ENCODE measurements around the gene RNF26.

RNF26 gene

DNA sequence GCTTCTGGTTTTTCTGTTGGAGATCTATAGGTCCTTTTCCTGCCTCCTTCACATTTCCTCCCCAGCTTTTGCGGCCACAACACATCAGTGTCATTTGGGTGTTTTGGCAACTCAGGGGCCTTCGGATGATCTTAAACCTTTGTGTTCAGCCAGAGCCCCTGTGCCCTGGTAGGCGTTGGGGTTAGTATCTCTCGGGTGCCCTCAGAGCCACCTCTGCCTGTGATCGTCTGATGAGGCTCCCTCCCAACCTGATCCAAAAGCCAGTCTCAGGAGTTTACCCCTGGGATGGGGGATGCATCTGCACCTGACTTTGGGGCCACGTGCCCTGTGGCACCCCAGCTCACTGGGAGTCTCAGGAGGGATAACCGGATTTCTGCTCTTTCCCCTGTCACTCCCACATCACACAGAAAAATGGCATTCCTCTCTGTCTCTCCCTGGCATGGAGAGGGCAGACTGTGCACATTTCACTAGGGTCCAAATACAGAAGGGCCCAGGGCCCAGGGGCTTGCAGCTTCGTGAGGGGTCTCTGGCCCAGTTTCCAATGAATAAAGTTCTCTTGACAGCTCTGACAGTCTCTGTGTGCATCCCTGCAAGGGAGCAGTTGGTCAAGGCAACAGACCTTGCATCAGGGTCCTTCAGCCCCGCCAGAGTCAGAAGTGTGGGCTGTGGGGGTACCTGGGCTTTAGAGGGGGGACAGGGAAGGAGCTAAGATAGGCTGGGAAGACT is 2.6 kb downstream of the RNF26 start:
- no peak for DNase-seq (ENCODE audit: low read depth)

DNA sequence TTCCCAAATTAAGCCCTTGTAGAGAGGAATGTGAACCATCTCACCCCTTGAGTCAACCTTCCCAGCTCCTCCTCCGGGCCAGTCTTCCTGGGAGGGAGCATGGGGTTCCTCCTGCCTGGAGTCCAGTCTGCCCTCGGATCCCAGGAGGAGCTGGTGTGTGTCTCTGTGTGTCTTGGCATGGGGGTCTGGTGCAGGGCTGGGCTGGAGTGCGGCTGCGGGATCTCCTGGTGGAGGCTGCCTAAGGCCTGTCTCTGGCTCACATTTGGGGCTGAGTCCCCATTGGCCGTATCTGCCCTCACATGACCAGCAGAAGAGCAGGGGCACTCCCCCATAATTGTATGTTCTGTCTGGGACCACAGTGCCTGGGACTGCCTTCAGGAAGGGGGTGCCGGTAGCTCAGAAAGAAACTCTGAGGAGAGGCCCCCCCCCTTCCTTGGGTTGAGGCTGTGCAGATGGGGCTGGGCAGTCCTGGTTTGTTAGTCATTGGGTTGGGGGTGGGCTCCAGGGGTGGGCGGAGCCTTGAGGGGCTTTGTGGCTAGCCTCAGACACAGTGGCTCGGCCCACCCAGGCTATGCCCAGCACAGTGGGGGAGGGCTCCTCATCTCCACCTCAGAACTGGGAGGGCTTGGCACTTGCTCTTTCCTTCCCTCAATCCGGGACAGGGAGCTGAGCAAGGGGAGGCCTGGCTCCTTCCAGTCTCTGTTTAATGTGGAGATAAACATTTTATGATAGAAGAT is 3.4 kb downstream of the RNF26 start:
- no peak for DNase-seq (ENCODE audit: low read depth)

DNA sequence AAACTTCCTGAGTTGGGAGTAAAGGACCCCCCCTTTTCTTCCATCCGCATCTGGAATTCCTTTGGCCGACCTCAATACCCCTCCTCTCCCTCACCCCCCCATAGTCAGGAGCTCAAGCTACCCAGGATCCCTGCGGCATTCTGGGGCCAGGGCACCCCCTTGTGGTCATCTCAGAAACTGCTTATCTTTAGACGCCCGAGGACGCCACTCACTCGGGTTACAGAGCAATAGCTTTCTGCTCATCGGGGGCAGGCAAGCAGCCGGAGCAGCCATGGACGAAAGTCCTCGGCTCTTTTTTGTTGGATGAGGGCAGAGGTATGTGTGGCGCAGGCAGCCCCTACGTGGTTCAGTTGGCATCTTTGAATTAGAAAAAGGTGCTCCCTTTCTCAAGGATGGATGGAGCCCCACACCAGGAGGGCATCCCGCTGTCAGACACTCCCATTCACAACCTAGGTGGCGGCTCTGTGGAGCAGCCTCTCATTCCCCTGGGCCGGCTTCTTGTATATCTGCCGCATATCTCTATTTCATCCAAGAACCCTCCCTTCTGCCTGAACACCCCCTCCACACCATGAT is 4.1 kb downstream of the RNF26 start:
- no peak for DNase-seq (ENCODE audit: low read depth)

DNA sequence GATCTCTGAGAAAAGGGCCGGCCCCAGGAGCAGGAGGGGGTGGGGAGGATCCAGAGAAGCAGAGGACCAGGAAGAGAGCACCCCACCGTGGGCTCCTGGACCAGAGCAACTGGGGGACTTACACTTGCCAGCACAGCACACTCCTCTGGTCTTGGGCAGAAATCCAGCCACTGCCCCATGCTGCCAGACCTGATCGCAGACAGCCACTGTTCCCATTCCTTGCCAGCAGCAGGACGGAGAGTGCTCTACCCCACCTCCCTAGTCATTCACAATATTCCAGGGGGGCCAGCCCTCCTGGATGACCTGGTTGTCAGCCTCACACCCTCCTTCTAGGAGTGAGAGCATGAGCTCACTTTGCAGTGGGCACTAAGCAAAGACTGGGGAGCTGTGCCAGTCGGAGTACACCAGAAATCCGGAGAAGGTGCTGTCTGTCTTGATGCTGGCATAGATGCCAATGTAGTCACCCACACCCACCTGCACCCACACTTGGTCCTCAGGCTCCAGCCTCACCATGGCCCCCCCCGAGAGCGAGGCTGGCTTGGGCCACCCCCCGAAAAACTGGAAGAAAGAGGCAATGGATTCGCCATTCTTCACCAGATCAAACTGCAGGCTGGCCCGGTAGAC is 4.8 kb downstream of the RNF26 start:
- no peak for DNase-seq (ENCODE audit: low read depth)

DNA sequence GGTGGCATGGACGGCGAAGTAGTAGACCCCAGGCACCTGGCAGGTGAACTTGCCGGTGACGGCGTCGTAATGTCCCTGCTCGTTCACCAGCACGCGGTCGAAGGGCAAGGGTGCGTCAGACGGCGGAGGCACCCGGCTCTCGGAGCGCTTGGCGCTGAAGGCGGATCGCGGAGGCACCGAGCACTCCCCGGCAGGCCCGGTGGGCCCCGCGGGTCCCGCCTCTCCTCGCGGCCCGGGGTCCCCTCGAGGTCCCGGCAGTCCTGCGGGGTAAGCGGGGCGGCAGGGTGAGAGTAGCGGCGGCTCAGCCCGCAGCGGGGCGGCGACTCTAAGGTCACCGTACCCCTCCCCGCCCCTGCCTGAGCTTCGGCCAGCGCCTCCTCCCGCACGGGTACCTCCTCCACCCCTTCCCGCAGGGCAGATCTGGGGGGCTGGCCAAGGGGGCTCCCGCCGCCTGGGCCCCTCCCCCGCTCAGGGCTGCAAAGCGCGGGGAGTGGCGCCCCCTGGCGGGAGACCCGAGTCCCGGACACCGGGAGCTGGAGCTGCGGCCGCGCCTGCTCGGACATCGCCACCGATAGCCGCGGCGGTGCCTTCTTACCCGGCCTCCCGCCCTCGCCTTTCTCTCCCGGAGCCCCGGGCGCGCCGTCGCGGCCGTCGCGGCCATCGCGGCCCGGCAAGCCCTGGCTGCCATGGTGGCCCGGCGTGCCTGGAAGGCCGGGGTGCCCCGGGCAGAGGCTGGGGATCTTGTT is 5.4 kb downstream of the RNF26 start:
- no peak for DNase-seq (ENCODE audit: low read depth)

DNA sequence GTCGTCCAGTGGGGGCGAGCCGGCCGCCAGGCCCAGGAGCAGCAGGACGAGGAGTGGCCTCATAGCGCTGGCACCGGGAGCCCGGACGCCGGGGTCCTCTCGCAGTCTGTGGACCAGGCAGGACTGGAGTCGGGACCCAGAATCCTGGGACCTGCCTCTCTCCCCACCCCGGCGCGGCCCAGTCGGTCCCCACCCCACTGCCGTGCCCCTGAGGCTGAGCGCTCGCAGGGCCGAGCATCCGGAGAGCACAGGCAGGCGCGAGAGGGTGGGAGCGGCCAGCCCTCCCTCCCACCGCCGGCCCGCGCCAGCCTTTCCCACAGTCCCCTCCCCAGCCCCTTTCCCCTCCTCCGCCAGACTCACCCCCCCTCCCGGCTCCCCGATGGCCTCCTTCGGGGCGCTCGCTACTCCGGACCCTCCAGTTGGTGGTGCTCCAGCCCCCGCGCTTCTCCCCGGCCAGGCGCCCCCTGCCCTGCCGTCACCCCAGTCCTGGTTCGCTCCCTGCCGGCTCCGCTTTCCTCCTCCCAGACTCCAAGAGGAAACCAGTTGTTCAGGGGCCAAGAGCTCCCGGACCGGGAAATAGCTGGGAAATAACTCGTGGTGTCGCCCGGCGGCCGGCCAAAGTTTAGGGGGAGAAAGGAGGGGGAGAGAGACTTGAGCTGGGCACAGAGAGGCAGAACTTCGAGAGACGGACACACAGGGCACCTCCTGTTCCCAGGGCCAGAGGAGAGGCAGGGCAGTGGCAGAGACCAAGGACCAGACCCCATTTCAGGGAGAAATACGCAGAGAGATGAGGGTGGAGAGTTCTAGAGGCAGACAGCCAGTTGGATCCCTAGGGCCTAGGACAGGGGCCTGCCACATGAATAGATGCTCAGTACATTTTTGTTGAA is 6.3 kb downstream of the RNF26 start, which contains the start of gene C1QTNF5:
TSS of gene C1QTNF5 (minus strand) at position 549 of the 887 bp plus-strand sequence. CDS start at position 63, 486 bp downstream.
- DNase-seq (ENCODE audit: low read depth): no peak

DNA sequence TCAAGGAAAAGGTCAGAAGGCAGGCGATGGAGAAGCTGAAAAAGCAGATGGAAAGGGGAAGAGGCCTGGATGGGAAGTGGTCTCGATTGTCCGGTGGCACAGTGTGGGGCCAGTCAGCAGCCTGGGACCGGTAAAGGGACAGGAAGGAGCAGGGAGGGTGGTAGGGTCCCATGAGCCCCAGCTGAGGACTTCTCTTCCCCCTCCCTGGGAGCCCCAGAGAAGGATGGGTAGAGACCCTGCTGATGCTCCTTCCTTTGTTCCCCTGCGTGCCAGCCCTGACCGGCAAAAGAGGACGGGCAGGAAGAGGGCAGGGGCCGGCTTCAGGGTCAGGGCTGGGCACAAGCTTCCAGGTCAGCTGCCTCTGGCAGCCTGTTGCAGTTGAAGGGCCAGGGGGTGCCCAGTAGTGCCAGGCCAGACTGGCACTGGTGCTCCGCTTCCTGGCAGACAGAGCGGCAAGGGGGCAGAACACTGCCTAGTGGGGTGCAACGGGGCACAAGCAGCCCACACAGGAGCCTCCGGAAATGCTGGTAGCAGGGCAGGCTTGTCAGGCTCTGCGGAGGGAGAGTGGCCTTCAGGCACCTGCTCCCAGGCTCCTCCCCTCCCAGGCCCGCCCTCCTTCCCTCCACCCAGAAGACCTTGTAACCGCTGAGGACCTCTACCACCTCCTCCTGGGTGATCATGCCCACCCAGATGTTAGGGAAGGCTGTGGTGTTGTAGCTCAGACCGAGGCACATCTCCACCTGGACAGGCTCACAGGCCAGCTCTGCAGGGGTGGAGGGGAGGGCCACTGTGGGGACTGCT is 7.1 kb downstream of the RNF26 start:
- no peak for DNase-seq (ENCODE audit: low read depth)

DNA sequence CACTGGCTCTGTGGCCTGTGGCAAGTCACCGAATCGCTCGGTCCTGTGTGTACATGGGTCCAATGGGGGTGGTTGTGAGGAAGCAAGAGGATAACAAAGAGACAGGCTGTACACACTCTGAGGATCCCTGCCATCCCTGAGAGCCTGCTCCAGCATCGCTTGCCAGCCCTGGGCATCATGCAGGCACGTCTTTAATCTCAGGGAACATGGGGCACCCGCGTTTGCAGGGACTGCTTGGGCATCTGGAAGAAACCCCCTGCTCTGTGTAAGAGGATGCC is 7.6 kb downstream of the RNF26 start:
- no peak for DNase-seq (ENCODE audit: low read depth)

DNA sequence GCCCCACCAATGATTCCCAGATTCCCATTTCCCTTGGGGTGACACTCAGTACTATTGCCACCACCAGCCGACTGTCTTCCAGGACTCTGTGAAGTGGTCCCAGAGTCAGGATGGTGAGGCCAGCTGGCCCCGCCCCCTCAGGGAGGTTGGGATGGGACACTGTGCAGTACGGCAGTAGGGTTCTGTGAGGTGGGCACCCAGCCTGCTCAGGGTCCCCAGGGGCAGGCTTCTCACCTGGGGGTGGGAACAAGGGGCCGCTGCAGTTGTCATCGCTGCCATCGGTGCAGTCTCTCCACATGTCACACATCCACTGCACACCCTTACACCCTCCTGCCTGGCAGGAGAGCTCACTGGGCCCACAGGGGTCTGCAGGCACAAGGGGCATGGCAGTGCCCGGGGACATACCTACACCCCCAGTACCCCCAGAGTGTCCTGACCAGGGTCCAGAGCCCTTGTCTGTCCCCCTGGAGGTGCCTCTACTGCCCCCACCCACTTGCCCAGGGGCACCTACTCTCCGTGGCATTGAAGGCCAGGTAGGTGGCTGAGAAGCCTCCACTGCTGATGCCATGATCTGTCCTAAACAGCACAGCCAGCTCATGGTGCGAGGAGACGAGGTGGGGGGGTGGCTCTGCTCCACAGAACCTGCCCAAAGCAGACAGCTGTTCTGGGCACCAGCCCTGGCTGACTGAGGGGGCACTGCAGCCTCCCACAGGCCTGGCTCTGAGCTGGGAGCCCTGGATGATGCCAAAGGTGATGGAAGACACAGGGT is 8.2 kb downstream of the RNF26 start:
- no peak for DNase-seq (ENCODE audit: low read depth)

DNA sequence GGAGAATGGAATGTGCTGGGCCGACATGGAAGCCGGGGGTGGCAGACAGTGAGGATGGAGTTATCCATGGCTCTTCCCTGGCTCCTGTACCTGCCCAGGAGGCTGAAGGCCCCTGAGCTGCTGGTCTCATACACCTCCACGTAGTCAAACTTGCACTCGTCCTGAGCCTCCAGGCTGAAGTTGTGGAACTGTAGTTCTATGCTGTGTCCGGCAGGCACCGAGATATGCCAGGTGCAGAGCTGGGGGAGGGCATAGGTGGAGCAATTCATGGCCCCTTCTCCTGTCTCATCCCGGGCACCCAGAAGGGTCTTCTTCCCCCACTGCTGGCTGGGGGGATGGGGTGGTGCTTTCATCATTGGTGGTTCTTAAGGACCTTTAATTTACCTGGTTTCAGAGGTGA is 9.4 kb downstream of the RNF26 start:
- no peak for DNase-seq (ENCODE audit: low read depth)

DNA sequence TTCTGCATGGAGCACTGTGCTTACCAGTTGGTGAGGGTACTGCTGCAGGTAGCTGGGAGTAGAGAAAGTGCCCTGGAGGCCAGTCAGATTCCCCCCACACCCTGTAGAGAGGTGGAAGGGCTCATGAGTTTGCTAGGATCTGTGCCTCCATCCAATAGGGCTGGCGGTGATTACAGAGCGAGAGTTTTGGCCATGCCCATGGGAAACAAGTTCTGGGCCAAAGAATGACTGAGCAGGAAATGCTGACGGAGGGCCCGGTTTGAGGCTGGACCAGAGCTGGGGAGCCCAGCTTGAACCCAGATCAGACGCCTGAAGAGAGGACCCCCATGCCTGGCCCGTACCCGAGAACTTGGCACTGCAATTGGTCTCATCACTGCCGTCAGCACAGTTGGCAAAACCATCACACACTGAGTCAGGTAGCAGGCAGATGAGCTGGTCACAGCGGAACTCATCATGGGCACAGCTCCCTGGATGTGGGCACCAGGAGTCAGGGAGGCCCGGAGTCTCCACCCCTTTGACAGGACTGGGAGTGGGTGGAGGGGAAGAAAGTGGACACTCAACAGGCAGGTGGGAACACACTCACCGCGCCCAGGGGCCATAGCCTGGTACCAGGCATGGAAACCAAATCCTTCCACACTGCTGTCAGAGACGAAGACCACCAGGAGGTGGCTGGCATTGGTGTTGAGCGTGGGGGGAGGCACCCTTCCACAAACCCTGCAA is 10.1 kb downstream of the RNF26 start:
- no peak for DNase-seq (ENCODE audit: low read depth)

DNA sequence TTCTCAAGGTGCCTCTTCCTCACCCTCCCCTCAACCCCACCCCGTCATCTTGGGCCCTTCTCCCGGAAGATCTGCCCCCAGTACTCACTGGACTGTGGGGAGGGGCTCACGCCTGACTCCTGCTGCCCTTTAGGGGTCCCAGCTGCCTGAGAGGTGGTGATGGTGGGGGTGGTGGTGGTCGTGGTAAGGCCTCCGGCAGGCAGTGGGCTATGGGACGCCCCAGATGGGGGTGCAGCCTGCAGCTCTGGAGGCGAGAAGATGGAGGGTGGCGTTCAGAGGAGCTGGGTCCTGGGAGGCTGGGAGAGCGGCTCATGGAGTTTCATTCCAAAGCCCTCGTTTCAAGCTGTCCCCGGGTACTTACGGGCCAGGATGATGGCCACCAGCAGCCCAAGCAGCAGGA is 11.4 kb downstream of the RNF26 start:
- DNase-seq (ENCODE audit: low read depth): no peak

DNA sequence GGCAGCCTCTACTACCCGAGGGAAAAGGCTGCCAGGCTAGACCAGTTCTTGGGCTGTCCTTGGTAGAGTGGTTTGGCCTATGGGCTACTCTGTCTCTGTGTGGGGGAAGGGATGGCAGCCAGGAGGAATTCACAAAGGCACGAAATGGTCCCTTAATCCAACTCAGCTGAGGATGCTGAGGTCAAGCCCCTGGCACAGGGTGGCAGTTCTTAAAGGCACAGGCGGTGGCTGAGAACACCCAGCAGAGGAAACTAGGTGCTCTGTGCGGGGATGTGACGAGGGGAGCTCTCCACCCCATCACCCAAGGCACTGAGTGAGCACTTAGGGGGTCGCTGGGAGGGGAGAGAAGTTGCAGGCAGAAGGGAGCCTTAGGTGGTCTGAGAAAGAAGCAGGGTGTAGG is 12.3 kb downstream of the RNF26 start, which contains the start of gene MFRP:
TSS of gene MFRP (minus strand) at position 101 of the 400 bp plus-strand sequence. CDS start 192 bp downstream, outside the sequence.
- no peak for DNase-seq (ENCODE audit: low read depth)

DNA sequence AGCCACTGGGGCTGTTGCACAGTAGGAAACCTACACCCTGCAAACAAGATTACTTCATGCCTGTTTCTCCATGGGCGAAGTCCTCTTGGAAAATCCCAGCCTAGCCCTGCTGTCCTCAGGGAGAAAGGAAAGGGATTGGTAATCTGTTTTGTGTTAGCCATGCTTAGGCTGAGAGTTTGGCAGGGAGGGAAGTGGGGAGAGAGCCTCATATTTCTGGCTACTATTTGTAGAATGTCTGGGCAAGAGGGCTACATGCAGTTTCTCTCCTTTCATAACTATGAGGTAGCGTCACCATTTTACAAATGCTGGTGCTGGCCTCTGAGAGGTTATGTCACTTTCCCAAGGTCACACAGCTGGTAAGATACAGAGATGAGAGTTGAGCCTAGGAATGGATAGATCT is 12.9 kb downstream of the RNF26 start:
- DNase-seq (ENCODE audit: low read depth): no peak

DNA sequence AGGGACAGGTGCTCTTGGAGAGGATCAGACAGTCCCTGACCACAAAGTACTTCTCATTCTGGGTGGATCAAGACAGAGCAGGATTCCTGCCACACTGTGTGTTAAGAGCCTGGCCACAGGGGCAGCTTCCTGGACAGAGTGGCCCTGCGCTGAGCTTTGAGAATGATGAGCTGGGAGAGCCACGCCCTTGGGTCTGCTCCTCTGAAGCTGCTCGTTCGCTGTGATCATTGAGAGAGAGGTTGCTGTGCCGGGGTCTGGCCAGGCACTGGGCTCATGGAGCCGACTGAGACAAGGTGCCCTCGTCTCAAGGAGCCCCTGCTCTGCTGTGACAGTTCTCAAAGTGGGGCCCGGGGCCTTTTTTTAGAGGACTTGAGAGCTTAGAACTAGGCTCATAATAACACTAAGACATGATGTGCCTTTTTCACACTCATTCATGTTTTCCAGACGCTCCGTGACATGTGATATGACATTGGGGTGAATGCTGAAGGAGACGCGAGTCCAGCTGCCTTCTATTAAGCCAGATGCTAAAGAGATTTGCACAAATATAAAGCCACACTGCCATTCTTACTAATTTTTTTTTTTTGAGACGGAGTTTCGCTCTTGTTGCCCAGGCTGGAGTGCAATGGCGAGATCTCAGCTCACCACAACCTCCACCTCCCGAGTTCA is 13.7 kb downstream of the RNF26 start:
- no peak for DNase-seq (ENCODE audit: low read depth)

DNA sequence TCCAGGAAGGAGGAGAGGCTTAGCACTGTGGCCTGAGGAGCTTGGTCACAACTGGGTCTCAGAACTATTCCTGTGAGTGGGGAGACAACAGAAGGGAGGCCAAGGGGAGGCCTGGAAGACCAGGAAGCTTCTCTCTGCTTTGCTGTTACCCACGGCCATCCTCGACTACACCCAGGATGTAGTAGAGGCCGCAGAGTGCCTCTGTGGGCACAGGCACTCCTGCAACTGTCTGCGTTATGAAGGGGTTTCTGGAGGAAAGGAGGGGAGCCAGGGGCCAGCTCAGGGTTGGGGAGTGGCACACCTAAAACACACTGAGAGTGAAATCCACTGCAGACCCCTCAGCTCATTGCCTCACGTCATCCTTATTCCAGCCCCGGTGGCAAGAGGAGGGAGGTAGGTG is 16.0 kb downstream of the RNF26 start:
- no peak for DNase-seq (ENCODE audit: low read depth)

DNA sequence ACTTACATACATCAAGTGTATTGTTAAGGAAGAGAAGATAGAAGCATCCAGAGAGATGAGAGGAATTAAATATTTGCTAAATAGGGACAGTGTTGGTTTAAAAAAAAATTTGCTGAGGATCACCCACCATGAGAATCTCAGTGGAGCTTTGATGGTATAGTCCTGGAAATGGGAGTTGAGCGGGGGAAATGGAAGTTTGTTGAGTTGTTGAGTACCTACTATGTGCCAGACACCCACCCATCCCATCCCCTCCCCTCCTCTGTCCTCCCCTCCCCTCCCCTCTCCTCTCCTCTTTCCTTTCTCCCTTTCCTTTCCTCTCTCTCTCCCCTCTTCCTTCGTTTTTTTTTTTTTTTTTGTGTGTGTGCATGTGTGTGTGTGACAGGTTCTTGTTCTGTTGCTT is 16.9 kb downstream of the RNF26 start:
- no peak for DNase-seq (ENCODE audit: low read depth)

DNA sequence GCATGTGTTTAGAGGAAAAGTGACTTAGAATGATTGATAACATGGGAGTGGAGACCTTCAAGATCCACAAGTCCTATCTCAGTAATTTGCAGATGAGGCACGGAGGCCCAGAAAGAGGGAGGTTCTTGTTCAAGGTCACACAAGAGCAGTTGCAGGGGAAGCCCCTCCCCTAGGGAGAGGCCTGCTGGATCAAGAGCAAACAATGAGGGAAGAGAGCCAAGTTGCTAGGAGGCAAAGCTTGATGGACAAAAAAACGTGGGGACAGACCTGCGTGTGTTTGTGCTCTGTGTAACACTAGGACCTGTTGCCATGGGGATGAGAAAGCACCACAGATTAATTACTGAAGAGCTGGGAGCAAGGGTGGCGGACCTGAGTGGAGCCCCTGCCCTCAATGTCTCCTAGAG is 18.5 kb downstream of the RNF26 start:
- no peak for DNase-seq (ENCODE audit: low read depth)

All from T-helper 22 cell (primary cell).